8988T (cell line): ENCODE results near the gene RAPGEF5.

Source experiments
- DNase-seq: peaks from one replicate; pipeline ENCODE4 v3.0.0; 2011

The RAPGEF5 gene

DNA sequence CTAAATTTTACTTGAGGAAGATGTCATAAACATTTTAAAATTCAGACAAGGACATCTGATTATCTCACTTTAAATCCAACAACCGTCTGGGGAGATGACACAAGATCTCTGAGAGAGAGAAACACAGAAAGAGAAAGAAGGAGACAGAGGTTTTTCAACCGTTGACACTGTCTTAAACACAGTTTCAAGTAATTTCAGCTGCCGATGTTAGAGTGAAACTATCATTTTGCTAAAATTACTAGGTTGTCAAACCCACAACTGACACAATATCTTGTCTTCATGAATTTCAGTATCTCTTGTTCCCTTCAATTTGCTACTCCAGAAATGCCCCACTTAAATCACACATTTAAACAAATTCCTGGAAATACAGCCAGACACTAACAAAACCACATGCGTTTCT is 174.8 kb downstream of the RAPGEF5 start:
- DNase-seq: no peak

DNA sequence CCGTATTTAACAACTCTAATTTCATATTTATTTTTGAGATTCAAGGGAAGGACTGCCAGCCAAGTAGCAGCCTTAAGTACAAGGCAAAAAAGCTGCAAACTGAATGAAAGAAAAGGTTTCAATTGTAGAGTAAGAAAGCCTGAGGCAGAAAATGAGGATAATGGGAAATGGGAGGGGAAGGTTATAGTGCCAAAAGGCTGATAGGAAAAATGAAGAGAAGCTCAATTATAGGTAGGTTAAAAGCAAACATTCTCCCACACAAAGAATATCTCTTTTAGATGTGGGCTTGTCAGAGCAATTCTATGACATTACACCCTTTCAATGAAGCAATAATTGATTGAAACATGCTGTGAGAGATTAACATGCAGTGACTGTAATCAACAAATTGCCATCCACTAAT is 175.3 kb downstream of the RAPGEF5 start:
- DNase-seq: no peak

DNA sequence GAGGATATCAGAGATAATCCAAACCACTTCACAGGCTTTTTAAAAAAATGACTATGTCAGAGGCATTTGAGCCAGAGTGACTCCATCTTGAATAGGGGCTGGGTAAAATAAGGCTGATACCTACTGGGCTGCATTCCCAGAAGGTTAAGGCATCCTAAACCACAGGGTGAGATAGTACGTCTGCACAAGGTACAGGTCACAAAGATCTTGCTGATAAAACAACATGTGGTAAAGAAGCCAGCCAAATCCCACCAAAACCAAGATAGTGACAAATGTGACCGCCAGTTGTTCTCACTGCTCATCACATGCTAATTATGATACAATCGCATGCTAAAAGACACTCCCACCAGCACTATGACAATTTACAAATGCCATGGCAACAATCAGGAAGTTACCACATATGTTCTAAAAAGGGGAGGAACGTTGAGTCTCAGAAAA is 177.5 kb downstream of the RAPGEF5 start:
- DNase-seq: no peak

DNA sequence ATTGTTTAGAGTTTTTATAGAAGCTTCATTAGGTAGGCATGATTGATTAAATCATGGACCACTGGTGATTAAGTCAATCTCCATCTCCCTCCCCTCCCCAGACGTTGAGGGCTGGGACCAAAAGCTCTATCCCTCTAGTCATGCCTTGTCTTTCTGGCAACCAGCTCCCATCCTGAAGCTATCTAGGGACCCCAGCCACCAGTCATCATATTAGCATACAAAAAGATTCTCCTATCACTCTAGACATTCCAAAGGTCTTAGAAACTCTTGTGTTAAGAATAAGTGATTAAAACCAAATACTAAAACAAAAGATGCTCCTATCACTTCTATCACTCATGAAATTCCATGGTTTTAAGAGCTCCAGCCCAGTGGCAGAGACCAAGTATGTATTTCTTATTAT is 178.2 kb downstream of the RAPGEF5 start:
- DNase-seq: no peak

DNA sequence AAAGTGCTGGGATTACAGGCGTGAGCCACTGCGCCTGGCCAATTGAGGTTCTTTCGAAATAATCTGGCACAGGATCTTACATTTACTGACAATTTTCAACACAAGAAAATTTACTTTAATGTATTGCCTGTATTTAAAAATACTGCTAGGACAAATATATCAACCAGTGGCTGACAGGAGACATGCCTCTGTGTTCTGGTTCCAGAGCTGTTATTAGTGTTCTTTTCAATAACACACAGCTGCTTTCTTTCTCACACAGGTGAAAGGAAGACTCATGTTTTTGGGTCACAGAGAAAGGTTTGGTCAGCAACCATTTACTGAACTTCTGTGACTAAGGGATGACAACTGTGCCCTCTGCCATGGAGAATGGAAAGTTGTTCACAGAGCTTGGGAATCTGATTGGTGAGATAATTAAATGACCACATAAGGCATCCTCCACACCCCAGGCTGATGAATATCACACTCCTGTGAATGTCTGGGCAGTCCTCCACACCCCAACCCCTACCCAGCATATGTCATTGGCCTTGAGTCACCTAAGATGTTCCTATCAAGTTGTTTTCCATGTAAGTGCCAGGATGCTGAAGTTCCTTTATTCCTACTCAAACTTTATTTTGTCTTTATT is 180.1 kb downstream of the RAPGEF5 start:
- DNase-seq: no peak

DNA sequence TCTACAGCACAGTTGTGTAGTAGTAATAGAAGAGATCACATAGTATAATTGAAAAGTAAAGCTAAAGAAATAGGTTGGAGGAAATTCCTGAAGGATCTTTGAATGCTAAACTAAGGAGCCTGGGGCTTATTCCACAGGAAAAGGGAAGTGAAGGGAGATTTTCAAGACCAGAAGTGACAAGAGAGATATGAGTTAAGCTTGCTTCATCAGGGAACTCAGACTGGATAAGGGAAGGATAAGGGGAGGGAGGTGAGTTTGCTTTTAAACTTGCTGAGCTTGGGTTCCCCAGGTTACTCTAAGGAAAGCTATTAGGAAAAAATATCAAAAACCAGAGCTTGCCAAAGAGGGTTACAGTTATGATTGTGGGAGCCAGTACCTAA is 182.4 kb downstream of the RAPGEF5 start:
- no peak for DNase-seq

DNA sequence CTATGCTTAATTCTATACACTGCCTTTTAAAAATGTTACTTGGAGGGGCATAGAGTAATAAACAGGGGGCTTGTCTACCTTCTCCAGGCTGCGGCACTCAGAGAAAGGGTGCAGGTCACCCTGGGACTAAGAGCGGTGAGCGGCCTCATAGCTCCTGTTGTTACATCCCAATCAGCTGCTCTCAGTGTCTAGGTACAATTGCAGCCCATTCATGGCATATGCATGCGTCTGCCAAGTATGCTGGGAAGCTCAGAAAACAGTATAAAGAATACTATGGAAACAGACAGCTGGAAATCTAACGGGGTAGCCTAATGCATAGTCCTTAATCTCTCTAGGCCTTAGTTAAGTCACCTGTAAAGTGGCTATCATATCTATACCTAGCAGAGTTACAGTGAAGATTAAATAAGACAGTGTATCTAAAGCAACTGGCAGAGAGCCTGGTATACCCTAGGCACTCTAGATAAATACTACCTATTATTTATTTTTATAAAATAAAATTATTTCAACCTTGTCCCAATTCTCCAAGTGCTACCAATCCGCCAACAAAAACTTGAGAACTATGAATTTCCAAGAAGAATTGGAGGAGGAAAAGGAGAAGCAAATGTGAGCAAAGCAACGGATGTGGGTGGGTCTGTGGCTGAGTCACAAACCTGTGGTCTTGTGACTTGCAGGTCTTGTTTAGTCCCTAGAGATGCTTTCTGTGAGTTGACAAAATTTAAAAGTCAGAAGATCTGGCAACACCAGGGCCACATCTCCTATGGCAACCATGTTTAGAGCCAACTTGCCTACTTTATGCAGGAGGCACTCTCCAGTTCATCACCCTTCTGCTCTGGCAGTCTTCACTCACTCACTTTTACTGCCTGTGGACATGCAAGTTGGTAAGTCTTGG is 183.0 kb downstream of the RAPGEF5 start:
- DNase-seq: no peak

DNA sequence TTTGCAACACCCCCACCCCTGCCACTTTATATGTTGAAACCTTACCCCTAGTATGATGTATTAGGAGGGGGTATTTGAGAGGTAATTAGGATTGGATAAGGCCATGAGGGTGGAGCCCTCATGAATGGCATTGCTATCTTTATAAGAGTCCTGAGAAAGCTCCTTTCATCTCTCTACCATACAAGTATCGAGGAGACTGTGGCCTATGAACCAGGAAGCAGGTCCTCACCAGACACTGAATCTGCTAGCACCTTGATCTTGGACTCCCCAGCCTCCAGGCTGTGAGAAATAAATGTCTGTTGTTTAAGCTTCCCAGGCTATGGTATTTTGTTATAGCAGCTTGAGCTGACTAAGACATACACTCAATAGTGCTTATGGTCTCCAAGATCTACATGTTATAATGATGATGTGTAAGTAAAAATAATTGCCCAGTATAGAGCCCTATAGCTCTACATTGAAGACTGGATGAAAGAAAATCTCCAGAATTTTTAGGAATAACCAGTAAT is 188.8 kb downstream of the RAPGEF5 start:
- no peak for DNase-seq

DNA sequence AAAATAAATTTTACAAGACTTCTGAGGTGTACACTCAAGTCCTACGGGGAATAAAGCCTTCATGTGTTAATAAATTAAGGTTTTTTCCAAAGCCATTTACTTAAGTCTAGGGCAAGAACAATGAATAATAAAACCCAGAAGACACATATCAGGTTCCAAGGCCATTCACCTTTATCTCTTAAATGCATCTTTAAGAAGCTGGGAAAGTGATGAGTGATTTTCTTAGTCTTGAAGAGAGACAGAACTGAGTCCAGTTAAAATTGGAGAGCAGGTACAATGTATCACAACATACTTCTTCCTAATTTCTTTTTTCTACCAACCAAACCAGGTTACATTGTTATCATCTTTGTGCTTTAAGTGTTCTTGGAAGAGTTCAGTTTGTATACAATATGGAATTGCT is 189.5 kb downstream of the RAPGEF5 start:
- DNase-seq: no peak

DNA sequence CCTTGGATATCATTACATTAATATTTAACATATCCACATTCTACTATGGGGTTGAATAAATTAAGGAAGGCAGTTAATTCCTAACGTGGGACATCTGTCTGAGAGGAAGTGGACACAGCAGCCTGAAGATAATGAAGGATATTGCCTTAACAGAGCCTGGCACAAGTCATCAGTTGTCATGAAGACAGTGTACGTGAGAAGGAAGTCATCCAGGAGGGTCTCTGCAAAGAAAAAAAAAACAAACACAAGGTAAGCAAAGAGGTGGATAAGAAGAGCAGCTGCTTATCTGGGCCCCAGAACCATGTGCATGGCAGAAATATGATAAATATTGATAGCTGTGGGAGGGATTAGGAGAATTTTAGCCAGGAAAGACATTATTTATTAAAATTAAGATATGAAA is 190.0 kb downstream of the RAPGEF5 start:
- DNase-seq: no peak

DNA sequence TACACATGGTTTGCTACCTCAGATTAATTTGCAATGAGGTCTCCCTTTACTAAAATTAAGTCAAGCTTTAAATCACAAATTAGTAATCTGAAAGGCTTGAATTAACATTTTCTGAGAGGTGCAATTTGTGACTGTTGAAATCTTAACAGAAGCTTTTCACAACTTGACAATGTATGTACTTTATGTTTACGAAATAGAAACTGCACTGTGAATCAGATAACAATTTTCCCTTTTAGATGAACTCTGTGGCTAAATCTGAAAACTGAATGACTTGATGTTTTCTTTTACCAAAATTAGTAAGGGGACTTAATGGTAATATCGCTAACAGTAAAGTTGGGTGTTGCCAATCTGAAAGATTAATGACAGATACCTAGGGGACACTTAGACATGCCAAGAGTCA is 197.6 kb downstream of the RAPGEF5 start:
- no peak for DNase-seq

DNA sequence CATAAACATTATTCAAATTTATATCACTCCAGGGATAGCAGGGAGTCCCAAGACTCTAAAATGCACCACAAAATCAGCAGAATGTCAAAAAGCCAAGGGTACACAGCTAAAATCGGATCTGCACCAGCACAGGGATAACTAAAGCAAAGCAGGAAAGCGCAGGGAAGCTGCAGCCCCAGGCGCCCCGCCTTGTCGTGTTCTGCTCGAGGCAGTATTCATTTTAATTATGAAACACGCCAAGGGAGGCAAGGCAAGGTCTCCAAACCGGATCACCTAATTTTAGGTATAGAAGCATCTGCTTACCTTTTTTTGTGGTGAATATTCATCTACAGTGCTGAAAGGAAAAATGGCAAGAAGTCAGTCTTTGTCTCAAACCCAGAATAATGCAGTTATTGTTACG is 199.4 kb downstream of the RAPGEF5 start:
- no peak for DNase-seq

DNA sequence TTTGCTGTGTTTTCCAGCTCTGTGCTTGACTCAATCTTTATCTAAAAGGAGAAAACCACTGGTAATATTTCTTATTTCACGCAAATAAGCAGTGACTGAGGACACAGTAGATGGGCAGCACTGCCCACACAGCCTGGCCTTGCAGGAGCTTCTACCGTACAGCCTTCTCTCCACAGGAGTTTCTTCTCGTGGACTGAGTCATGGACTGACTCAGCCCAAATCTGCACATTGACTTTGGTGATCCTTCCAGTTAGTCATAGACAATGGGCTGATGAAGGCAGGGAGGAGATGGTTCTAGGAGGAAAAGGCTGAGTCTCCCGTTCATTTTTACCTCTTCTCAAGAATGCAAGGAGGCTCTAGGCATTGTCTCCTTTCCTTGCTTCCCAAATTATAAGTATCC is 200.7 kb downstream of the RAPGEF5 start:
- DNase-seq: peak; percentile 20

DNA sequence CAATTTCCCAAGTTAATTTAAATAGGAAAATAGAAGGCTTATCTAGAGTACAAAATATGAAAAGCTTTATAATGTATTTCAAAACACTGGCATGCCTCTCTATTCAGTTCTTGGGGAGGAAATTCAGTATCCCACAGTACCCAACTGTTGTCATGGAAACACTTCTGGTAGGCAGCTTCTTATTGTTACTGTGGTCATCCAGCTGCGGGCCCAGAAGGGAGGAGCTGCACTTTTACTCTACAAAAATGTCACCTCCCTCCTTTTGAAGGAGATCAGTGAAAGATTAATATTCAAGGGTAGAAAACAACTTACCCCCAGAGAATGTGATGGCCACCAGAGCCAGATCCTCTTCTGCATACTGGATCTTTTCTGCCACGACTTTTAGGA is 202.8 kb downstream of the RAPGEF5 start:
- DNase-seq: no peak

DNA sequence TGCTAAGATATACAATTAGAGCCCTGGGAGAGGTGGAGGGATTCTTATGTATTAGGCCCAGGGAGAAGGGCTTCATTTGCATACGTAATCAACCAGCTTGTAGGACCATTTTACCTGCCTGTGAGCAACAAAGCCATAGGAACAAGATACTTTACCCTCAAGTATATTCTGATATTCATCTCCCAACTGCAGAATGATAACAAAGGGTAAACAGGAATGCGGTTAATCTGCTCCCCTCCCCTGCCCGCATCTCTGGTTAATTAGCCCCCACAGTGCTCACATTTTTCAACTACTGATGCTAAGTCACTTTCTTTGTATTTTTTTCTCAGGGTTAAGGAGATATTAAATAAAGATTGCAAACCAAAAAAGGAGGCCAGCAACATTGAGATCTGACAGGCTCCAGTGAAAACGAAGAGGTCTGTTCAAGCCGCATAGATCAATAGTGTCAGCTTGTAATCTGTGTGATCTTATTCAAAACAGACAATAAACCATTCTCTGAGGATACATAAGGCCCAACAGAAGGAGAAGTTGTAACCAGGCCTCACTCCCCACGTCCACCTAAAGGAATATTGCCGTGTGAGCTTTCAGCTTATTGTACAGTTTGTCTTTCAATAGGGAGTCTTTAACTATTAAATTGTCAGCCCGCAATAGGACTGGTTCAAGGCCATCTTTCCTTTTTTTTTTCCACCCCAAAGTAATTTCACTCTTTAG is 203.4 kb downstream of the RAPGEF5 start:
- DNase-seq: no peak

DNA sequence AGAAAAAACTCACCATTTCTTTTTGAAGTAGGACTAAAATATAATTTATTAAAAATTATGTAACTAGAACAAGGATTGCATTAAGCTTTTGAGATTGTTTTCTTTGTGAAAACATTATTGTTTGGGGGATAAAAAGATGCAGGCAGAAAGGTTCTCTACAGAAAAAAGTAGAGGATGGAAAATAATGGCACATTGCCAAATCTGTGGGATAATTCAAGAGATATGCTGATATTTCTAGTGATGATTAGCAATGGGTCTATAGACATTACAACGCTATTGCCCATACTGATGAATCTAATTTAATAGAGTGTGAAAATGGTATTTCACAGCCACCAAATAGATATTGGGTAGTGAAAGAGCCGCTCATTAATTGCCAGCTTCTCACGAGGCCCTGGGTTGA is 204.3 kb downstream of the RAPGEF5 start:
- no peak for DNase-seq

DNA sequence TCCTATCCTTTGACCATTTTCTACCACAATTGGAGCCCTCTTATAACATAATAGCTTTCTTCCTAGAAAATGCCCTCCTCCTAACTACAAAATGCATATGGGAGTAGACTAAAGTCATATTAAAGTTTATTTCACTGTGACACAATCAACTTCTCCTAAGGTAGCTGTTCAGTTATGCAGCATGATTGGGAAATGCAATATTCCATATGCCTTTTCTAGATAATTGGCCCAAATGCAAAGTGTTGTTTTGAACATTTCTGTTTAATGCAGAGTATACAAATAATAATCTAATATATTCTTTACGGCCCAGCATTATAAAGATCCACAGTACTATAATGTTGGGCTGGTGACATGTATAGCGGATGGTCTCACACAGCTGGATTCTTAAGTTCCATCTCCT is 205.1 kb downstream of the RAPGEF5 start:
- DNase-seq: no peak

DNA sequence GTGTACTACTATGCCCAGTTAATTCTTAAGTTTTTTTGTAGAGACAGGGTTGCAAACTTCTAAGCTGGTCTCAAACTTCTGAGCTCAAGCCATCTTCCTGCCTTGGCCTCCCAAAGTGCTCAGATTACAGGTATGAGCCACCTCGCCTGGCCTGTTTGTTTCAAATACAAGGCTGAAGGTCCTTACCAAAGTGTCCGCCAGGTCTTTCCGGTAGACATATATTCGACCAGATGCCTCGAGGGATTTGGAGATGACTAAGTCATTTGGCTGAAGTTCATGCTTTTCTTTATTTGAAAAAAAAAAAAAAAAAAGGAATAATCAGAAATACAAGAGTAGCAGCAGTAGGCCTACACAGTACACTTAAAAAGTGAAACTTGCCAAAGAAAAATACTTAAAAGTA is 206.7 kb downstream of the RAPGEF5 start:
- no peak for DNase-seq

DNA sequence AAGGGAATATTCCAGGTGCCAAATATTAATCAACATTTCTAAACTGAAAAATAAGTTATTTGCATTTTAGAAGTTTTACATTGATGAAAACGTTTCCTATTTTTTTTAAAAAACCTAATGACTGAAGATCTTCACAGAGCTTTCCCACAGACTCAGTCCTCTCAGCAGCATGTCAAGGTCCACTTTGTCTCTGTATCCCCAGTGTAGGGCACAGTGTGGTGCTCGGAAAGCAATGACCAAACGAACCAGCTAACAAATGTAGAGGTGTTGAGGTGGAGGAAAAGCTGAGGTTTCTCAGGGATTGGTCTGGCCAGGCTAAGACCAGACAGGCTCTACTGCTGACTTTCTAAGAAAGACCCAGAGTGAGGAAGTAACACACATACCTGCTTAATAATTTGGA is 209.1 kb downstream of the RAPGEF5 start:
- no peak for DNase-seq

DNA sequence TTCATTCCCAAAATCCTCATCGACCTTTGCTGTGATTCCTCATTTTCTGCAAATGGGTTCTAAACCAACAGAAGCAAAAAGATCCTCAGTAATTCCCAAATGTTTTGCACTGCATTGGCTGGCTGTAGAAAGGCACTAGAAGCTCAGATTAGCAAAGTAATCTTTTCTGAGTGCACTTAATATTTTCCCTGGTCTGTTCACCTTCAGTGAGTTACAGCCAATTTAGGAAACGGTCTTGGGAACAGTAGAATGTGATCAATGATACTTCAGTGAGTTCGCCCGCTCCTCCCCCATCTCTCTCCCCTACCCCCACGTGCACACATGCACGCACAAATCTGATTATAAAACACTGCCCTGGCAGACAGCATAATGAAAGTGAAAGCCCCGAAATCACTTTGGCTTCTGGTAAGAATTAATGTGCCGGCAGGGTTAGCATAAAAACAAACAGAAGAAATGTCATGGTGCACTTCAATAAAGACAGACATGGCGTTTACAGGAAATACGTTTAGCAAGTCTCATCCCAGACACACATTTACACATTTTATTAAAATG is 209.9 kb downstream of the RAPGEF5 start:
- DNase-seq: no peak

DNA sequence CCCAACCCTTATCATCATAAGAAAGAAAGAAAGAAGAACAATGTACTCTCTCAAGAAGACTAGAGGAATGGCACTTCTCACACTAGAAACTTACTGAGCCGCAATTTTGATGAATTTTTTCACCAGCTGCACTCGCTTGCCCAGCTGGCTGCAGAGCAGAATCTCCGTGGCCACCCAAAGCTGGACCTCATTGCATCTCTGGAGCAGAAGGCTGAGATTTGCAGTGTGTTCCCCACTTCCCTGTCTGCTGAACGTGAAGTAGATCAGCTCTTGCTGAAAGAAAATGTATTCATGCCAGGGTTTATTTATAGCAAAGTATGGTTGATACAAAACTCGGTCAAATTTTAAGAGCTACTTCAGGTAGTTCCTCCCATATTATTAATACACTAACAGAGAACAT is 212.0 kb downstream of the RAPGEF5 start:
- DNase-seq: no peak

DNA sequence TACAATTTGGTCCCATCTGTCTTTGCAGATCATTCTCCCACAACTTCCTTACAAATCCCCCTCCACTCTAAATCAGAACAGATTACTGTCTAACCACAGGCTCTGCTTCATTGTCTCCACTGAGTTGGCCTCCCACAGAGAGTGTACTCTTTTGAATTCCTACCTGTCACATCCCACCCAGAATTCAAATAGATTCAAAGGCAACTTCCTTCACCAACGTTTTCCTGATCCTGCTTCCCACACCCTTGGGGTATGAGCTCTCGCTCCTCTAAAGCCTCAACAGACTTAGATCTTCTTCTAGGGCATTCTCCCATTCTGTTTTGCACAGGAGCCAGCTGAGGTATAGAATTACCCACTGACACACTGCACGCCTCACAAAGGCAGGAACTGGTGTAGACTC is 213.5 kb downstream of the RAPGEF5 start:
- no peak for DNase-seq

DNA sequence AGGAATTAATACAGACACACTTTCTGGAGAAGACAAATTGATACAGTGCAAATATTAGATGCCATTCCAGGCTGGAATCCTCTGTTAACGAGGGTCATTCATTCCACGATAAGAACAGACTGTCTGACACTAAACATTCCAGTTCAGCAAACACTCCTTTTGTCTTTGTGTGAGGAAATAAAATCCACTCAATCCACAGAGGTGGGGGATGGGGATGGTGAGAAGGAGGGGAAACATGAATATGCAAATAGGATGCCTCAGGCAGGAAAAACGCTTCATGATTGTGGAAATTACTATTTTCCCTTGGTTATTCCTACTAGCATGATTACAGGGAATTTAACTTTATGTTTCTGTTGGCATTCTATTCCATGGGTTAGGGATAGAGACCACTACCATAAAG is 214.4 kb downstream of the RAPGEF5 start:
- DNase-seq: no peak

DNA sequence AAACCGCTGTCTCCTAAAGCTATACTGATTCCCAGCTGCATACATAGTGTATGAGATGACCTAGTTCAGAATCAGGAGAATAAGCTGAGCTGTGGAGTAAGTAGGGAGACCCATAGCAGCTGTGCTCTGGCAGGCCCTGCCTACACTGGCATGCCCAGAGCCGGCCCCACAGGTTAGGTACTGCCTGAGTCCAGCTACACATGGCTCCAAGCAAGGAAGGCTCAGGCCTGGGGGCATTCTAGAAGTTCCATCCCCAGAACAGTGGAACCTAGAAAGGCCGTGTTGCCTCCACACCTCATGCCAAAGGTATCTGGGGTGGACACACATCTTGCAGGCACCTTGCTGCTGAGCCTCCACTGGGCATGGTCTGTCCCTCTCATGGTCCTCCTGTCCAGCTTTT is 215.6 kb downstream of the RAPGEF5 start:
- no peak for DNase-seq
